ENCODE results near the gene HARS1. TPM values are rescaled to one million over a fixed set of nuclear protein-coding genes. Genes with fewer than 3 reads are reported as not detected.

Gene HARS1
- total and polyA plus RNA-seq, 12 donors: 30.3 to 53.2 (median 37.0) TPM

Small RNAs within 50 kb of the gene (microRNA-seq; reads per million reads assigned to microRNA genes)
- gene MIR3655: 0.60 to 1.0 reads per million in 2 donors

Other genes with a start within 250 kb of the HARS1 start
- gene EIF4EBP3, start 143.7 kb downstream of the HARS1 start, total RNA-seq: 10 to 100 TPM in 9 of 10 donors, 1 to 10 TPM in 1; 9.2 to 36.5 (median 21.5) TPM
- gene EIF4EBP3, start 143.7 kb downstream of the HARS1 start, polyA plus RNA-seq: 10 to 100 TPM; 14.3 to 46.1 TPM
- gene SRA1, start 133.9 kb downstream of the HARS1 start, total RNA-seq: 10 to 100 TPM; 22.7 to 42.2 (median 32.5) TPM
- gene SRA1, start 133.9 kb downstream of the HARS1 start, polyA plus RNA-seq: 10 to 100 TPM; 29.8 to 35.8 TPM
- 10 to 100 TPM in 9 of 10 donors, 1 to 10 TPM in 1; 8.0 to 18.7 (median 13.3) TPM for gene APBB3, start 126.8 kb downstream of the HARS1 start, total RNA-seq
- 10 to 100 TPM in 1 of 2 donors, 1 to 10 TPM in 1; 6.9 to 31.3 TPM for gene APBB3, start 126.8 kb downstream of the HARS1 start, polyA plus RNA-seq
- gene SLC35A4, start 126.5 kb downstream of the HARS1 start, total RNA-seq: 100 to 1,000 TPM in 1 of 10 donors, 10 to 100 TPM in 9; 69.7 to 105 (median 80.6) TPM
- 10 to 100 TPM; 33.9 to 58.0 TPM for gene SLC35A4, start 126.5 kb downstream of the HARS1 start, polyA plus RNA-seq
- 100 to 1,000 TPM in 1 of 10 donors, 10 to 100 TPM in 9; 10.8 to 137 (median 20.3) TPM for gene CD14, start 58.2 kb downstream of the HARS1 start, total RNA-seq
- gene CD14, start 58.2 kb downstream of the HARS1 start, polyA plus RNA-seq: 10 to 100 TPM; 14.0 to 30.1 TPM
- gene TMCO6, start 51.9 kb downstream of the HARS1 start, total RNA-seq: 1 to 10 TPM; 1.6 to 5.2 (median 3.2) TPM
- 1 to 10 TPM; 6.2 to 7.9 TPM for gene TMCO6, start 51.9 kb downstream of the HARS1 start, polyA plus RNA-seq
- gene NDUFA2, start 43.7 kb downstream of the HARS1 start, total RNA-seq: 100 to 1,000 TPM in 9 of 10 donors, 10 to 100 TPM in 1; 96.8 to 150 (median 119) TPM
- gene NDUFA2, start 43.7 kb downstream of the HARS1 start, polyA plus RNA-seq: 100 to 1,000 TPM; 291 to 569 TPM
- gene IK, start 43.5 kb downstream of the HARS1 start, total RNA-seq: 10 to 100 TPM; 67.5 to 88.5 (median 74.3) TPM
- gene IK, start 43.5 kb downstream of the HARS1 start, polyA plus RNA-seq: 10 to 100 TPM; 43.0 to 77.7 TPM
- 10 to 100 TPM; 10.5 to 14.5 (median 12.2) TPM for gene WDR55, start 26.5 kb downstream of the HARS1 start, total RNA-seq
- gene WDR55, start 26.5 kb downstream of the HARS1 start, polyA plus RNA-seq: 10 to 100 TPM; 12.2 to 15.7 TPM
- under 1 TPM in 9 of 10 donors, not detected in 1; 0.17 to 0.60 (median 0.30) TPM for gene DND1, start 17.8 kb downstream of the HARS1 start, total RNA-seq
- 1 to 10 TPM in 1 of 2 donors, under 1 TPM in 1; 0.81 to 2.0 TPM for gene DND1, start 17.8 kb downstream of the HARS1 start, polyA plus RNA-seq
- gene HARS2, start 85 bp upstream of the HARS1 start, total RNA-seq: 10 to 100 TPM; 23.3 to 37.3 (median 30.0) TPM
- 10 to 100 TPM; 19.2 to 24.9 TPM for gene HARS2, start 85 bp upstream of the HARS1 start, polyA plus RNA-seq
- 10 to 100 TPM; 27.9 to 41.4 (median 33.6) TPM for gene ZMAT2, start 9.1 kb upstream of the HARS1 start, total RNA-seq
- 10 to 100 TPM; 48.7 to 73.4 TPM for gene ZMAT2, start 9.1 kb upstream of the HARS1 start, polyA plus RNA-seq
- gene PCDHA1, start 94.8 kb upstream of the HARS1 start, total RNA-seq: under 1 TPM in 1 of 10 donors, not detected in 9; 0.09 TPM
- under 1 TPM in 1 of 2 donors, not detected in 1; 0.07 TPM for gene PCDHA1, start 94.8 kb upstream of the HARS1 start, polyA plus RNA-seq
- under 1 TPM in 2 of 10 donors, not detected in 8; 0.07 to 0.17 TPM for gene PCDHA2, start 103.5 kb upstream of the HARS1 start, total RNA-seq
- gene PCDHA2, start 103.5 kb upstream of the HARS1 start, polyA plus RNA-seq: not detected
- under 1 TPM in 6 of 10 donors, not detected in 4; 0.07 to 0.17 (median 0.11) TPM for gene PCDHA3, start 109.7 kb upstream of the HARS1 start, total RNA-seq
- gene PCDHA3, start 109.7 kb upstream of the HARS1 start, polyA plus RNA-seq: under 1 TPM in 1 of 2 donors, not detected in 1; 0.03 TPM
- gene PCDHA4, start 115.7 kb upstream of the HARS1 start, total RNA-seq: under 1 TPM in 7 of 10 donors, not detected in 3; 0.07 to 0.21 (median 0.08) TPM
- under 1 TPM in 1 of 2 donors, not detected in 1; 0.01 TPM for gene PCDHA4, start 115.7 kb upstream of the HARS1 start, polyA plus RNA-seq
- gene PCDHA5, start 130.2 kb upstream of the HARS1 start, total RNA-seq: under 1 TPM in 4 of 10 donors, not detected in 6; 0.07 to 0.11 (median 0.08) TPM
- gene PCDHA5, start 130.2 kb upstream of the HARS1 start, polyA plus RNA-seq: not detected
- under 1 TPM in 3 of 10 donors, not detected in 7; 0.14 to 0.31 (median 0.18) TPM for gene PCDHA6, start 136.6 kb upstream of the HARS1 start, total RNA-seq
- not detected for gene PCDHA6, start 136.6 kb upstream of the HARS1 start, polyA plus RNA-seq
- gene PCDHA7, start 142.9 kb upstream of the HARS1 start, total RNA-seq: under 1 TPM in 3 of 10 donors, not detected in 7; 0.07 to 0.15 (median 0.11) TPM
- gene PCDHA7, start 142.9 kb upstream of the HARS1 start, polyA plus RNA-seq: under 1 TPM in 1 of 2 donors, not detected in 1; 0.01 TPM
- under 1 TPM in 2 of 10 donors, not detected in 8; 0.04 to 0.13 TPM for gene PCDHA8, start 149.8 kb upstream of the HARS1 start, total RNA-seq
- not detected for gene PCDHA8, start 149.8 kb upstream of the HARS1 start, polyA plus RNA-seq
- under 1 TPM in 4 of 10 donors, not detected in 6; 0.05 to 0.15 (median 0.07) TPM for gene PCDHA9, start 157.0 kb upstream of the HARS1 start, total RNA-seq
- gene PCDHA9, start 157.0 kb upstream of the HARS1 start, polyA plus RNA-seq: not detected
- gene PCDHA10, start 164.5 kb upstream of the HARS1 start, total RNA-seq: under 1 TPM in 7 of 10 donors, not detected in 3; 0.02 to 0.37 (median 0.07) TPM
- gene PCDHA10, start 164.5 kb upstream of the HARS1 start, polyA plus RNA-seq: under 1 TPM in 1 of 2 donors, not detected in 1; under 0.01 TPM
- under 1 TPM in 1 of 10 donors, not detected in 9; 0.07 TPM for gene PCDHA11, start 177.6 kb upstream of the HARS1 start, total RNA-seq
- gene PCDHA11, start 177.6 kb upstream of the HARS1 start, polyA plus RNA-seq: not detected
- gene PCDHA12, start 183.9 kb upstream of the HARS1 start, total RNA-seq: under 1 TPM in 1 of 10 donors, not detected in 9; 0.11 TPM
- gene PCDHA12, start 183.9 kb upstream of the HARS1 start, polyA plus RNA-seq: under 1 TPM in 1 of 2 donors, not detected in 1; 0.01 TPM
- gene PCDHA13, start 190.8 kb upstream of the HARS1 start, total RNA-seq: not detected
- gene PCDHA13, start 190.8 kb upstream of the HARS1 start, polyA plus RNA-seq: not detected
- under 1 TPM in 6 of 10 donors, not detected in 4; 0.05 to 0.18 (median 0.09) TPM for gene PCDHAC1, start 234.9 kb upstream of the HARS1 start, total RNA-seq
- gene PCDHAC1, start 234.9 kb upstream of the HARS1 start, polyA plus RNA-seq: not detected